HG03378 (cell line): ENCODE measurements around the gene HNF1B.

Source experiments
- ATAC-seq: cut with Tn5 transposase; IDR thresholded peaks from one replicate; pipeline ENCODE4 v1.9.1; 2021; ENCODE audit warnings: mild to moderate bottlenecking, moderate library complexity; ENCODE audit not compliant: unreplicated experiment

HNF1B gene

GRCh38 chr17:37674511-37674910 is 70.3 kb downstream of the HNF1B start:
- ATAC-seq: no peak

DNA sequence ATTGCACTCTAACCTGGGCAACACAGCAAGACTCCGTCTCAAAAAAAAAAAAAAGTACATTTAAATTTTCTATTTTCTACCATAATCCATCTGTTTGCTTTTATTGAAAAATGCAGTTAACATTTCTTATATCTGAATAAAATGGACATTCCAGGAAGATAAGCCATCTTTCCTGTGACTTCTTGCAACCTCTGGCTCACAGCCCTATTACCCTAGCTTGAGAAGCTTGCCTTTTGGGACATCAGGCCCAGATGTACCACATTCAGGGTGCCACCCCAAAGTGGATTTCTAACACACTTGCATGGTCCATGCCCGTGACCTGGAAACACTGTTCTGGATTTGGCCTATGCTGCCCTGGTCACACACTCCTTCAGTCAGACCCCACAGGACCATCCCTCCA is 71.5 kb downstream of the HNF1B start:
- ATAC-seq: no peak

- ATAC-seq: no peak
Measured at GRCh38 chr17:37672548-37673078, 72.2 kb downstream of the HNF1B start.

GRCh38 chr17:37671824-37672547 is 72.9 kb downstream of the HNF1B start:
- ATAC-seq: no peak

DNA sequence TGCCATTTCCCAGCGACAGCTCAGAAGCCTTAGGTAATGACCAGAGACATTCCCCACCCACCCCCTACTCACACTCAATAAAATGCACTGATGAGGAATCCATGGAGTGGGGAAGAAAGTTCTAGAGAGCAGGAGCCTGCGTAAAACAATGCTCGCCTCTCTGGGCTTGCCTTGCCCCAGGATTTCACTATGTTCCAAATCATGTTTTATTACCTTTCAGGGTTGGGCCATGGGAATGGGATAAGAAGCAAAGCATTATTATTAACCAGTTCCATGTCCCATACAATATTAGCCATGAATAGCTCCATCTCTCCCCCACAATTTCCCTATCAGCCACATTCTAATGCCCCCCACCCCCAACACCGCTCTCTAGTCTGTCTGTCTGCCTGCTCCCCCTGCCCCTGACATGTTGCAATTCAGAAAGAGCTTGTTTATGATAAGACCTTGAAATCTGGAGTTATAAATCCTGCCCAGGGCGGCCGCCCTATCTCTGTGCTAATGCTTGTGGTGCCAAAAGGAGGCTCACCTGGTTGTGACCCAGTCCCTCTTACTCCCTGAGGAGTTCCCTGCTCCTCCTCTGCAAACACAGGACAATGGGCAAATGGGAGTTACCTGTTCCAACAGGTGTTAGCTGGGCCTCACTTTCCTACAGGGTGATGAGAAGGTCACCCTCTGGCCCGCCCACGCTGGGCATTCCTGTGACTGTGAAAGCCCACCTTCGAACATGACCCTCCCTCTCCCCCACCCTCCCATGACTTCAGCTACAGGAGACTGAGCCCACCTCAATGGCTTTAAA is 73.6 kb downstream of the HNF1B start:
- no peak for ATAC-seq

DNA sequence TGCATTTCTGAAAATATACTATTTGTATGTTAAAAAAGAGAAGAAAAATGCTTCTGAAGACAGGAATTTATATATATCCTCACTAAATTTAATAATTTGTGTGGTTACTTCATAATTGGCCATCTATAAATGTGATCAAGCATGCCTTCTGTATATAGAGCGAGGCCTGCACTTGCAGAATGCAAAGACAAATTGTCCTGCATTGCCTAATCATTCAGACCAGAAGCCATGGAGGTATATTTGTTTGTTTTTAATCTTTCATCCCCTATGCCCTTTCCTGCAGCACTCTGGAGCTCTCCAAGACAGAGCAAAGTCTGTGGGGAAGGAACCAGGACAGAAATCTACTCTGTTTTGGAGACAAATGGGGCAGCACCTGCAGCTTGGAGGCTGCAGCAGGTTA is 77.8 kb downstream of the HNF1B start:
- ATAC-seq: no peak

DNA sequence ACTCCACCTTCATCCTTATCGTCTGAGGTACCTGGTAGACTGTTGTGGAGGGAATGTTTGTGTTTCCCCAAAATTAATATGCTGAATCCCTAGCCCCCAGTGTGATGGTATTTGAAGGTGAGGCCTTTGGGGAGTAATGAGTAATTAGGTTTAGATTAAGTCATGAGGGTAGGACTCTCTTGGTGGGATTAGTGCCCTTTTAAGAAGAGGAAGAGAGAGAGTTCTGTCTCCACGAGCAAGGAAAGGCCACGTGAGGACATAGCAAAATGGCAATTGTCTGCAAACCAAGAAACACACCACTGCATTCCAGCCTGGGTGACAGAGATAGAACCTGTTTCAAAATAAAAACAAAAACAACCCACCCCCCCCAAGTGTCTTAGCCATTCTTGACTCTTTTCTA is 80.6 kb downstream of the HNF1B start:
- ATAC-seq: no peak

GRCh38 chr17:37662353-37662752 is 82.5 kb downstream of the HNF1B start:
- no peak for ATAC-seq

- no peak for ATAC-seq
Measured at GRCh38 chr17:37661400-37662014, 83.4 kb downstream of the HNF1B start.

GRCh38 chr17:37659925-37660324 is 84.9 kb downstream of the HNF1B start:
- ATAC-seq: no peak

DNA sequence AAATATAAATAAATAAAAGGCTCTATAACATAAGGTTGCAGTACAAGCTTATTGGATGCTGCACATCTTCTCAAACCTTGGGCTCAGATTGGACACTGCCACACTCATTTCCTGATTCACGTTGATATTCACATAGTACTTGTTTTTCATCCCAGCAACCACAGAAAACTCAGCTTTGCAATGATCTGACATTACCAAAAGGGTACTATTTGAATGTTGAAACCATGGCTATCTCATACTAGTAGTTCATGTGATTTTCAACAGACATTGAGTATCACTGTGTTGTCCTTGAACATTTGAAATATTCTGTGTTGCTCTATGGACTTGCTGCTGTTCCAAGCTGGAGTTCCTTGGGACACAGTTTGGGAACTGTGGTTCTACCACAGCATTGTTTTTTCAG is 87.7 kb downstream of the HNF1B start:
- ATAC-seq: no peak

DNA sequence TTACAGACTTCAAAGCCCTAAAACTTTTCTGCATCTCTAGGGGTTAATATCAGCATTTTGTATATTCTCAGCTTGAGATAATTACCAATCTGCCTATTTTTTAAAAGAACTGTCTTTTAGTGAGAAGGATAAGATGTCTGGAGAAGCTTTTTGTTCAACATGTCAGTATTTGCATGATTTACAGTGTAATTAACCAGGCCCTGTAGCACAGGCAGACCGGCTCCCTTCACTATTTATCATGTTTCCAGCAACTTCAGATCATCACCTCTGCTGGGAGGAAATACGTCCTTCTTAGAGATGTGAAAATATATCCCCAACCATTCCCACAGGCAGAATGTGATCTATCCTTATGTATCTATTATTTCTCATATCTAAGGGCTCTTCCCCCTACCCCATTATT is 93.0 kb downstream of the HNF1B start:
- ATAC-seq: no peak

- no peak for ATAC-seq
Measured at GRCh38 chr17:37650419-37651003, 94.3 kb downstream of the HNF1B start.

DNA sequence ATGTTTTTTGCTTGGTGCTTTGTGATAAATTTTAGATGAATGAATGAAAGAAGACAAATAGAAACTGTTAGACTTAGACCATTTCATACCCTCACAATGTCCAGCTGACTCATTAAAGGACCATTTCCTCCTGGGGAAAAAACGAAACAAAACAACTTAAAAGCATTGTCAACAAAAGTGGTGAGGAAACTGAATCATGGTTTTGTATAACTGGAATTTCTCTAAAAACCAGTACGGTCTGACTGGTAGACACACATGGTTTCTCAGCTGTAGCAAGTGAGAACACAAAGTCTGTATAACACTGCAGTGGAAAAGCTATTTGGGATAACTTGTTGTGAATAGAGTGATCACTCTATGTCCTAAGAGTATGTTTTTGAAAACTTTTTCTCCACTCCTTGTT is 96.3 kb downstream of the HNF1B start:
- ATAC-seq: no peak

- ATAC-seq: no peak
Measured at GRCh38 chr17:37647856-37648255, 97.0 kb downstream of the HNF1B start.

- no peak for ATAC-seq
Measured at GRCh38 chr17:37643869-37644268, 101.0 kb downstream of the HNF1B start.

DNA sequence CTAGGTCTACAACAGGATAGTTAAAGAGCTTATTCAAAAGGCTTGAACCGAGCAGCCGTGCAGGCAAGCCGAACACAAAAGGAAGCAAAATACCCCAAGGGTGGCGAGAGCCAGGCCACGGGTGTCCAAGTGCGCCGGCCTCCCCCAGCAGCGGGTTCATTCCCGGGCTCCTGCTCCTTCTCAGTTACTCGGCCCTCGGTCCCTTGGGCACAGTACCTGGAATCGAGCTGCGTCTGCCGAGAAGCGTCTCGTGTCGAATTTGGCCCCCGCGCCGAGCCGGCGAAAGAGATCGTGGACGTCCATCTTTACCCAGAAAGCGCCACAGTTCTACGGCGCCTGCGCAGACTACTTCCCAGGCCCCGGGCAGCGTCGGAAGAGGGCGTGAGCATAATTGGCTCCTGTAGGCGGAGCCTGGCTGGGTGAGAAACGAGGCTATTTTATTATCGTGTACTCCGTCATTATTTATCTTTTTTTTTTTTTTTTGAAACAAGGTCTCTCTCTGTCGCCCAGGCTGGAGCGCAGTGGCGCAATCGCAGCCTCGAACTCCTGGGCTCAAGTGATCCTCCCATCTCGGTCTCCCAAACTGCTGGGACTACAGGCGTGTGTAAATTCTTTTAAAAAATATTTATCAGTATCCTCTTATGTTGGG is 101.6 kb downstream of the HNF1B start, which contains the start of gene DDX52:
Gene DDX52 (minus strand): TSS at position 329 of the 649 bp plus-strand sequence. CDS start 26 bp downstream, at position 303.
- peak; percentile 77 for ATAC-seq

DNA sequence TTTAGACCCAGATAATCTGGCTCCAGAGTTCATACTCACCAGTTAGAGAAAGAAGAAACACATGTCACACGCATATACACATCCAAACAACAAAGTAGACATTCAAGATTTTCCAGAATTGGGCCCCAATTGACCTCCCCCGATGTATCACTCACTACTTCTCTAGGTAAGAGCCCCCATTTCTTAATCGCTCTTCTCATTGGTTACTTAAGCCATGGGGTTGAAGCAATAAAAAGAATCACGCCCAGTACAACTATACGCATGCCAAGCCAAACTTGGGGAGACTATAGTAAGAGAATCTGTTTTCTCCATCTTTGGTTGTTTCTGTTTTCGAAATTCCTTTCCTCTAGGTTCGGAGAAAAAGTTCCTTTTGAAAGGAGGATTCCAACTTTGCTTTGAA is 102.2 kb downstream of the HNF1B start:
- no peak for ATAC-seq

DNA sequence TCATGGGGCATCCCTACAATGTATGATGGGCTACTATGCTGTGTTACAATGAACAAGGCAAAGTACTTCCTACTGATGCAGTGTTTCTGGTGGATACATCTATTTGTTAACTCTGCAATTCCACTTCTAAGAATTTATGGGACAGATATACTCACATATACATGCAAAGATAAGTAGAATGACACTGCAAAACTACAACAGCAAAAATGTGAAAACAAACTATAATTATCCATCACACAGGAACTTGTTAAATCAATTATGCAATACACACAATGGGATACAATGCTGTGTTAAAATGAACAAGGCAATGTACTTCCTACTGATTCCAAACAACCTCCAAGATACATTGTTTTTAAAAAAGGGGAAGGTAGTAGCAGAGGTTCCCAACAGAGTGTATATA is 104.8 kb downstream of the HNF1B start:
- no peak for ATAC-seq

DNA sequence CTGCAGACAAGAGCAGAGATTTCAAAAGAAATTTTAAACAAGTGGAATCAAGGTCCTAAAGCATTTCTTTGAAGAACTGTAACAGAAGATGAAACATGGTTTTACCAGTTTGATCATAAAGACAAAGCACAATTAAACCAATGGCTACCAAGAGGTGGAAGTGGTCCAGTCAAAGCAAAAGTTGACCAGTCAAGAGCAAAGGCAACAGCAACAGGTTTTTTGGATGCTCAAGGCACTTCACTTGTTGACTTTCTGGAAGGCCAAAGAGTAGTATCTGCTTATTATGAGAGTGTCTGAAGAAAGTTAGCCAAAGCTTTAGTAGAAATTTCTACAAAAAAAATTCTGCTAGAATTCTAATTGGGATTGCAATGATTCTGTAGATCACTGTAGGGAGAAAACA is 106.9 kb downstream of the HNF1B start:
- ATAC-seq: no peak
